Measurements from ENCODE around the gene HIVEP2. TPM values are rescaled to one million over a fixed set of nuclear protein-coding genes. Genes with fewer than 3 reads are reported as not detected.

The HIVEP2 gene
- total RNA-seq, 1 experiment from 2014 or later, result 9.1 TPM

DNA sequence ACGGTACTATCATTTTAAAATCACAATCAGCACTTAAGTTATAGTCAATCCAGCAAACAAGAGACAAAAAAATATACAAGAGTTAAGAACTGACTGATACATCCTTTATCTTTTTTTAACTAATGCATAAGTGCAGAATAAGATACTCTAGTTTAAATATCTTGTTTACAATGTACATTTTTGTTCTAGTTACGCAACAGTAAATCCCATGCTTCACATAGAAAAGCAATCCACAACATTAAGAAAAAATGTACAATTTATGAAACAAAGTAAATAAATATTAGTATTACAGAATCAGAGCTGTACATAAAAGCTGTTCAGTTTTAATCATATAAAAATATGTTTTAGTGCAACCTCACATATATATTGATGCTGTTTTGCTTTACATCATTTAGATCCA lies 192.6 kb downstream of the HIVEP2 start:
- no peaks in the 10 kb centered on the region for H3K9me2 ChIP-seq (replicated peaks; ENCODE audit: low read length)
- DNase-seq (no peak), ATAC-seq (no peak)
- no peak overlapping the region for H2AFZ ChIP-seq (ENCODE audit: low read length)
- no peaks in the 10 kb centered on the region for H3K9me3 ChIP-seq (ENCODE audit: low read length)
- intact Hi-C loops (cut with micrococcal nuclease), result no loop called here
- no peaks in the 10 kb centered on the region for H4K20me1 ChIP-seq (ENCODE audit: low read length)
- no peak overlapping the region for H3K9ac ChIP-seq (ENCODE audit: low read length)
- H3K79me2 ChIP-seq (ENCODE audit: low read length), result no peaks in the 10 kb centered on the region
- no TSS peak for BruUV-seq (replicated peaks)
- H3K36me3 ChIP-seq (ENCODE audit: low read depth, low read length), result no peaks in the 10 kb centered on the region; the same call in 1 of the 2 replicates
- no peaks in the 10 kb centered on the region for H3K27me3 ChIP-seq (ENCODE audit: low read length)
- peaks cover 14% of the 10 kb centered on the region for H3K4me1 ChIP-seq (ENCODE audit: insufficient read depth, low read length)
- no peak overlapping the region for H3K4me2 ChIP-seq (ENCODE audit: low read length)
- H3K4me3 ChIP-seq (ENCODE audit: low read length), result no peak overlapping the region
- TF ChIP-seq EZH2phosphoT487 (IDR thresholded peaks at IDR 0.05; ENCODE audit: borderline replicate concordance, low read length) (no peak), EZH2 (IDR thresholded peaks at IDR 0.05; ENCODE audit: low read length, unreplicated experiment) (no peak)
- TF ChIP-seq, protein P1, sequence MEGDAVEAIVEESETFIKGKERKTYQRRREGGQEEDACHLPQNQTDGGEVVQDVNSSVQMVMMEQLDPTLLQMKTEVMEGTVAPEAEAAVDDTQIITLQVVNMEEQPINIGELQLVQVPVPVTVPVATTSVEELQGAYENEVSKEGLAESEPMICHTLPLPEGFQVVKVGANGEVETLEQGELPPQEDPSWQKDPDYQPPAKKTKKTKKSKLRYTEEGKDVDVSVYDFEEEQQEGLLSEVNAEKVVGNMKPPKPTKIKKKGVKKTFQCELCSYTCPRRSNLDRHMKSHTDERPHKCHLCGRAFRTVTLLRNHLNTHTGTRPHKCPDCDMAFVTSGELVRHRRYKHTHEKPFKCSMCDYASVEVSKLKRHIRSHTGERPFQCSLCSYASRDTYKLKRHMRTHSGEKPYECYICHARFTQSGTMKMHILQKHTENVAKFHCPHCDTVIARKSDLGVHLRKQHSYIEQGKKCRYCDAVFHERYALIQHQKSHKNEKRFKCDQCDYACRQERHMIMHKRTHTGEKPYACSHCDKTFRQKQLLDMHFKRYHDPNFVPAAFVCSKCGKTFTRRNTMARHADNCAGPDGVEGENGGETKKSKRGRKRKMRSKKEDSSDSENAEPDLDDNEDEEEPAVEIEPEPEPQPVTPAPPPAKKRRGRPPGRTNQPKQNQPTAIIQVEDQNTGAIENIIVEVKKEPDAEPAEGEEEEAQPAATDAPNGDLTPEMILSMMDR (conservative IDR thresholded peaks at IDR 0.05; ENCODE audit: low read depth, low read length), result no peak
- ChIA-PET POLR2A (ENCODE audit: unreplicated experiment) (no interaction called here), CTCF (no interaction called here)
- no peak overlapping the region for H3K27ac ChIP-seq (ENCODE audit: low read length)
- no peaks in the 10 kb centered on the region for H3F3A ChIP-seq (ENCODE audit: low read length, unreplicated experiment)

DNA sequence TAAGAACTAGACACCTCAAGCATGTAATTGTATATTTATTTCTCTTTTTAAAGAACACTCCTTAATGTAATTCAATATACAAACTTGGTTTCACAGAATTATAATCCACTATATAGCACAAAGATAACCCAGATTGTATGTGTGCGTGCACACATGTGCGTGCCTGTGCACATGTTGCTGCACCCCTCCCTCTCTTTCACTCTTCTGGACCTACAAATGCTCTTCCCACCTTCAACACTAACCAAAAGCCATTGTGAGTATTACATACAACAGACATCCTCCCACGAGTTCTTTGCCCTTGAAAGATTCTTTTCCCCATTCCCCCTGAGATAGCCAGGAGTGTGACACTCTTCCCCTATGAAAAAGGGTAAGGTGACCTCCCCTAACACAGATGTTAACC lies 193.5 kb downstream of the HIVEP2 start:
- Histone ChIP-seq H3K27me3 (ENCODE audit: low read length) (no peaks in the 10 kb centered on the region), H4K20me1 (ENCODE audit: low read length) (no peaks in the 10 kb centered on the region), H3K4me3 (ENCODE audit: low read length) (no peak overlapping the region), H3K9me3 (ENCODE audit: low read length) (no peaks in the 10 kb centered on the region), H2AFZ (ENCODE audit: low read length) (no peak overlapping the region), H3F3A (ENCODE audit: low read length, unreplicated experiment) (no peaks in the 10 kb centered on the region), H3K36me3 (ENCODE audit: low read depth, low read length) (no peaks in the 10 kb centered on the region; the same call in 1 of the 2 replicates), H3K9me2 (replicated peaks; ENCODE audit: low read length) (no peaks in the 10 kb centered on the region), H3K27ac (ENCODE audit: low read length) (no peak overlapping the region), H3K9ac (ENCODE audit: low read length) (no peak overlapping the region), H3K4me2 (ENCODE audit: low read length) (no peak overlapping the region), H3K79me2 (ENCODE audit: low read length) (no peaks in the 10 kb centered on the region), H3K4me1 (ENCODE audit: insufficient read depth, low read length) (peaks cover 7% of the 10 kb centered on the region)
- intact Hi-C loops (cut with micrococcal nuclease), result no loop called here
- POLR2A ChIA-PET (ENCODE audit: unreplicated experiment), result no interaction called here
- CTCF ChIA-PET, result no interaction called here
- no TSS peak for BruUV-seq (replicated peaks)
- ATAC-seq (no peak), DNase-seq (no peak)
- TF ChIP-seq, protein P1 (conservative IDR thresholded peaks at IDR 0.05; ENCODE audit: low read depth, low read length), result no peak

DNA sequence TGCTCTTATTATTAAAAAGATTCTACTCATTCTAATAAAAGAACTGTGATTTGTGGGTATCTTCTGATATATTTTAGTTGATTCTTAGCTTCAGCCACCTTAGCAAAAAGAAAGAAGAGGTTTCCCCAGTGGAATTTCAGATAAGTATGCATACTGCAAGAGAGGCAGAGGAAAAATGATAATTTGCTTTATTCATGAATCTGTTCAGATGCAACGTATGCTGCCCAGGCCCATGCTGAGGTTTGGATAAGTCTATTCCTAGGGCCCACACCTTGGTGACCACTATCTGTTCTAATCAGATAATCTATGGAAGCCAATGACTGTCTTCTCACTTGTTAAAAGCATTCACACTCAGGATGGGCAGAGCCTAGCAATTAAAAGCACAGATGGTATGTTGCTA lies 194.0 kb downstream of the HIVEP2 start:
- peaks cover 2% of the 10 kb centered on the region; the same call in 1 of the 2 replicates for H3K4me1 ChIP-seq (ENCODE audit: insufficient read depth, low read length)
- TF ChIP-seq EZH2phosphoT487 (IDR thresholded peaks at IDR 0.05; ENCODE audit: borderline replicate concordance, low read length) (no peak), EZH2 (IDR thresholded peaks at IDR 0.05; ENCODE audit: low read length, unreplicated experiment) (no peak)
- TF ChIP-seq, protein P1 (conservative IDR thresholded peaks at IDR 0.05; ENCODE audit: low read depth, low read length), result no peak
- no peak overlapping the region for H3K27ac ChIP-seq (ENCODE audit: low read length)
- H3K9me3 ChIP-seq (ENCODE audit: low read length), result no peaks in the 10 kb centered on the region
- no peaks in the 10 kb centered on the region for H3K9me2 ChIP-seq (replicated peaks; ENCODE audit: low read length)
- POLR2A ChIA-PET (ENCODE audit: unreplicated experiment), result no interaction called here
- no peak overlapping the region for H3K4me3 ChIP-seq (ENCODE audit: low read length)
- BruUV-seq (replicated peaks), result no TSS peak
- no peaks in the 10 kb centered on the region for H4K20me1 ChIP-seq (ENCODE audit: low read length)
- no peak overlapping the region for H2AFZ ChIP-seq (ENCODE audit: low read length)
- no peaks in the 10 kb centered on the region for H3K27me3 ChIP-seq (ENCODE audit: low read length)
- no peak overlapping the region for H3K4me2 ChIP-seq (ENCODE audit: low read length)
- H3K9ac ChIP-seq (ENCODE audit: low read length), result no peak overlapping the region
- H3F3A ChIP-seq (ENCODE audit: low read length, unreplicated experiment), result no peaks in the 10 kb centered on the region
- intact Hi-C loops (cut with micrococcal nuclease), result no loop called here
- no peak for DNase-seq
- no peak for ATAC-seq
- CTCF ChIA-PET, result no interaction called here
- H3K36me3 ChIP-seq (ENCODE audit: low read depth, low read length), result no peaks in the 10 kb centered on the region; the same call in 1 of the 2 replicates
- no peaks in the 10 kb centered on the region for H3K79me2 ChIP-seq (ENCODE audit: low read length)

Measured in PC-3 (cell line).